ENCODE data around the gene LHX3. TPM values are rescaled to one million over a fixed set of nuclear protein-coding genes. Genes with fewer than 3 reads are reported as not detected.

LHX3 gene
- total RNA-seq, 1 donor = not detected

DNA sequence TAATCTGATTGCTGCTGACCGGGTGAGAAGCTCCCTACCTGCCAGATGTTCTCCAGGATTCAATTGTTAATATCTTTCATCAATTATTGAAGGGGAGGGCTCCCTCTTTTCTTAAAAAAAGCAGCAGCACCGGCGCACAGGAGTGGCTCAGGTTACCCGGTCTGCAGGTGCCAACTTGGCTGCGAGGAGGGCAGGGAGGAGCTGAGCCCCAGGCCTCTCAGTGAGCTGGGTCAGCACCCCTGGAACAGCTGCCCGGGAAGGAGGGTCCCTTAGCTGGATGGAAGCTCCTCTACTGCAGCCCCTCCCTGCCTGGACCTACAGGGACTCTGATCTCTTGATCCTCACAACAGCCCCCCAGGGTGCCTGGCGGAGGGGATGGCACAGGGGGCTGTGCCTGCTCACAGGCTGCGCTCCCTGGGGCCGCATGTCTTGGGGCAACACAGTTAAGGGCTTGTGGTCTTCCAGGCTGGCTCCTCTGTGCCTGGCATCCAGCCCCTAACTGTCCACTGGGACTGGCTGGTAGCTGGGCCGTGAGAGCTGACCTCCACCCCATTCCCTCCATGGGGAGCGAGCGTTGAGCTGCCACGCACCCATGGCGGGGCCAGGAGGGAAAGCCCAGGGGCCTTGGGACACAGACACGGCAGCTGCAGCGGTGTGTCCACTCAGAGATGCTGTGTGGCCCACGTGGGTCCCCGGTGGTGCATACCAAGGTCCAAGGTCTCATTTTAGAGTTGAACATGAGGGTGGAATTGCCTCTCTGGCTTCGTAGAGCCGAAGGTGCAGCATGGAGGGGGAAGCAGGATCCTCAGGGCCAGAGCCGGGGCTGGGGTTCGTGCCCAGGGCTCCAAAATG is 57.7 kb downstream of the LHX3 start:
- no peaks in the 10 kb centered on the region for H3K27me3 ChIP-seq (ENCODE audit: insufficient read depth, low read length)
- no peak overlapping the region for H3K4me3 ChIP-seq (ENCODE audit: low read length)
- no peaks in the 10 kb centered on the region for H3K9me3 ChIP-seq (ENCODE audit: low read depth, low read length)
- no peaks in the 10 kb centered on the region for H3K4me1 ChIP-seq (ENCODE audit: insufficient read depth, low read length)

Other genes starting within 250 kb of the LHX3 start
- gene UBAC1, start 243.8 kb downstream of the LHX3 start, total RNA-seq = 19.3 TPM
- gene NACC2, start 109.8 kb downstream of the LHX3 start, total RNA-seq = 9.2 TPM
- 5.6 TPM for gene TMEM250, start 86.3 kb downstream of the LHX3 start, total RNA-seq
- gene QSOX2, start 40.7 kb upstream of the LHX3 start, total RNA-seq = 8.1 TPM
- 0.10 TPM for gene CCDC187, start 99.0 kb upstream of the LHX3 start, total RNA-seq
- 2.6 TPM for gene GPSM1, start 122.4 kb upstream of the LHX3 start, total RNA-seq
- gene DNLZ, start 158.6 kb upstream of the LHX3 start, total RNA-seq = 9.0 TPM
- 8.5 TPM for gene CARD9, start 168.5 kb upstream of the LHX3 start, total RNA-seq
- 3.5 TPM for gene SNAPC4, start 195.0 kb upstream of the LHX3 start, total RNA-seq
- 16.2 TPM for gene ENTR1, start 205.5 kb upstream of the LHX3 start, total RNA-seq
- gene PMPCA, start 205.5 kb upstream of the LHX3 start, total RNA-seq = 36.6 TPM
- 5.5 TPM for gene INPP5E, start 234.7 kb upstream of the LHX3 start, total RNA-seq